ENCODE data around the gene ZC3H12D.
"Not testable (repeated sequence)": the region's sequence is repeated elsewhere in the genome, so short reads cannot be mapped to it uniquely, and the experiment has no call there.

Gene ZC3H12D

GRCh38 chr6:149457316-149457884 is 27.4 kb downstream of the ZC3H12D start:
- no peak for DNase-seq

DNA sequence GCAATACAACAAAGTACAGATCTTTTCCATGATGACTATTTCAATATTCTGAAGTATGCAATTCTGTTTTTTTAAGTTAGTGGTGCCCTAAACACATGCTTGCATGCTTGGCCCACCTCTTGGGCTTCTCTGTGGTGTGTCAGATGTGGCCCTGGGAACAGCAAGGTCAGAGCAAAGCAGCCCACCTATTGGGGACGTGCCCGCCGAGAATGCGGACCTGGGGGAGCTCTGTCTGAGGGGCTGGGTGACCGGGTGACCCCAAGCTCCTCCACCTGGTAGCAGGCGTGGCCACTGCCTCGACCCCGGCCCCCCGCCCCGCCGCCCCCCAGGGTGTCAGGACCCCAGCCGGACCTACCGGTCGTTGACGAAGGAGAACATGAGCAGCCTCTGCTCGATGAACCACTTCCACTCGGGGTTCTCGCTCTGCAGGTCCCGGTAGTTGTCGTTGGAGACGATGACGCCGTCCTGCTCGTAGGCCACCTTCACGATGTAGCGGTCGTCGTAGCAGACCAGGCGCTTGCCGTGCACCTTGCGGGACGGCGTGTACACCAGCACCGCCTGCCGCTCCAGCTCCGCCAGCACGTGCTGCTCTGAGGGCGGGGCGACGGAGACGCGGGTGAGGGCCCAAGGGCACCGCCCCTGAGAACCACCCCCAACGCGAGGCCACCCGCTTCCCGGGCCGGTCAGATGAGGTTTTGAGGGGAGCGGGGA is 28.3 kb downstream of the ZC3H12D start:
- DNase-seq, result no peak

DNA sequence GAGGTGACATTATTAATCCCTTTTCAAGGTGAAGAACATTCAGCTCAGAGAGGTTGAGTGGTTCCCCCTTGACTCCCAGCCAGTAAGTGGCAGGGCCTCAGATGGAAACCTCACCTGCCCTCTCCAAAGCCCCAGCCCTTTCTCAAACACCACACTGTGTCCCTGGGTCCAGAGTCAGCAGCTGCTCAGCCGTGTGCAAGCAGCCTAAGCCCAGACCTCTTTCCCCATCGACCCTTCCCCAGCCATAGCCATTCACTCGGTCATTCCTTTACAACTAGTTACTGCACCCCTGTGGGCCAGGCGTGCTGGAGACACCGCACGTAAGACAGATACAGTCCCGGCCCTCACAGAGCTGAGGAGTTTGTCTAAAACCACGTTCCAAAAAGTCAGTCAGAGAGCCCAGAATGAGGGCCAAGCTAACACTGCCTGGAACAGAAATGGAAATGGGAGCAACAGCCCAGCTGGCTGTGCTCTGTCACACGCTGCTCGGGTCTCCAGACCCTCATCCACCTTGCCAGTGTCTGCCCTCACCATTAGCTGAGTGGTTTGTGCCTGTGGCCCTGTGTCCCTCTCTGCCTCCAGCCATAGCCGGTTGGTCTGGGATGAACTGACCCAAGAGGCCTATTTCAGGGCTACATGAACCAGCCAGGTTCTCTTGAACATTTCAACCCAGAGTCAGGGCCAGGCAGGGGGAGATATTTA is 29.6 kb downstream of the ZC3H12D start:
- no peak for DNase-seq

- DNase-seq, result no peak
These were observed 30.4 kb downstream of the ZC3H12D start for GRCh38 chr6:149454346-149454848.

DNA sequence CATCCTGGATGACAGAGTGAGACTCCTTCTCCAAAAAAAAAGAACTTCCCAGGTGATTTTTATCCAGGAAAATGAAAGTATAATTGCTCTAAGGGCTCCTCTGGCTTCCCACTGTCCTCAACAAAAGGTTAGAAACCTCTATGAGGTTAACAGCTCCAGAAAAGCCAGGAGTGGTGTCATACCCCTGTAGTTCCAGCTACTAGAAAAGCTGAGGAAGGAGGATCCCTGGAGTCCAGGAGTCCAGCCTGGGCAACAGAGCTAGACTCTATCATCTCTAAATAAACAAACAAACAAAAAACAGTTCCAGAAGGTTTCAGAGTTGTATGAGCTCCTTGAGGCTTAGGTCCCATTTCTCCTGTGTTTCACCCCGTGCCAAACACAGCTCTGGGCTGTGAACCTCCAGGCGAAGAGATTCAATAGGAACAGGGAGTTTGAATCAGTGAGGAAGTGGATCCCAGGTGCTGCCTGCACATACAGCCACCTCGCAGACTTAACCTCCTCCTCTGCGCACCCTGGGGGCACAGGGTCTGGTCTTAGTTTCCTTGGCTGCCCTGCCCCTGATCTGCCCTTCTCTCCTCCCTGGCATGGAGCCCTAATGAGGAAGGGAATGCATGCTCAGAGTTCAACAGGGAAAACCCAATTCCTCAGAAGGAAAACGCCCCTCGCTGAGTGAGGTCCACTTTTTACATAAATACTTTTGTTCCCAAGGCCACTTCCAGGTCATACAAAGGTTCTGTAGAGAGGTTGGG is 31.0 kb downstream of the ZC3H12D start:
- no peak for DNase-seq

DNA sequence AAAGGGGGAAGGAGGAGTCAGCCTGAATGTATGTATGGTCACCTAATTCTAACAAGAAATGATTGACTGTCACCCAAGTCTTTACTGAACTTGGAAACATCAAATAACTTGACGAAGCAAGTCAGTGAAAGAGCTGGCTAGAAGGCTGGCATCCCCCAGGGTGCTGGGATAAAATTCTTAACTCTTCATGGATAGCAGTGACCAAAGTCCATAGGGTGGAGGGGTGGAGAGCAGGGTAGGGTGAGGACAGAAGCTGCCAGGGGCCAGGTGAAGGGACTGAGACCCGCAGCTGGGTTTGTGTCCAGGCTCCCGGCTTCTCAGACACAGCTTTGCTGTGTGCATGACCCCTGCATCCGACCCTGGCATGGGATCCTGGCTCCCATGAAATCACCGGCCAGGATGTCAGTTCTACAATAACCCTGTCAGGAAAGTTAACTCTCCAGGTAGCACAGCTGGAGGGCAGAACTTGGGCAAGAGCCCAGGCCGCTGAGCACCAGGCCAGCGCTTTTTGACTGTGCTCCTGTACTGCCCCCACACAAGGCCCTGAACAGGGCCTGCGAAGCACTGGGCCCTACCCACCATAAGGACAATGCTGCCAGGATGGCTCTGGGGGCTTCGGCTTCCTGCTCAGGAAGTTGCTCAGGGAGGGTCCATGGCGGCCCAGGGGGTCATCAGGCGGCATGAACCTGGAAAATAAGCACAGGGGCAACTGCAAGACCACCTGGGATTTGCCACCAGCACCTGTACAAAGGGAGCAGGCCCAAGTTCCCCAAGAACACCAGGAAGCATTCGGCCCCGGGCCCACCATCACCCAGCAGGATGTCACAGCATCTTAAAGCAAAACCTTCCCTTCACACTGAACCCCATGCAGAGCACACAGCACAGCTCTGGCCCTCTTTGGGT is 32.5 kb downstream of the ZC3H12D start:
- no peak for DNase-seq

GRCh38 chr6:149451376-149452036 is 33.3 kb downstream of the ZC3H12D start:
- DNase-seq, result no peak

GRCh38 chr6:149450679-149451375 is 34.0 kb downstream of the ZC3H12D start:
- DNase-seq, result no peak

- DNase-seq, result no peak
These were observed 34.8 kb downstream of the ZC3H12D start for GRCh38 chr6:149449831-149450678.

GRCh38 chr6:149448821-149449453 is 35.9 kb downstream of the ZC3H12D start:
- DNase-seq, result no peak

GRCh38 chr6:149446791-149447376 is 37.9 kb downstream of the ZC3H12D start:
- DNase-seq, result no peak

GRCh38 chr6:149445573-149445972 is 39.2 kb downstream of the ZC3H12D start:
- DNase-seq, result no peak

DNA sequence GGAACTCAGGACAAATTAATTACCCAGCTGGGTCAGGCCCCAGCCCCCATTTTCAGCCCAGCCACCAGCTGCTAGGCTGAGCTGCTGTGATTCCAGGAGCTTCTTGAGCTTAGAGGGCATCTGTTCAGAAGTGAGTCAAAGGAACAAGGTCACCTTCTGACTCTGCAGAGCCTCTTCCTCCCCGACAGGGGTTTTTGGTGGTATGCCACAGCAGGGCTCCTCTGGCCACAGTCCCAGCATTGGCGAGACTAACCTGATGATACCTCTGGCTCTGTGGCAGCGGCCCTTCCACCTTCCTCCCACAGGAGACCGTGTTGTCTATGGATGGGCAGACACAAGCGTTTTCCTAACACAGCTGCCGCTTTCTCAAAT is 39.7 kb downstream of the ZC3H12D start:
- DNase-seq, result no peak

DNA sequence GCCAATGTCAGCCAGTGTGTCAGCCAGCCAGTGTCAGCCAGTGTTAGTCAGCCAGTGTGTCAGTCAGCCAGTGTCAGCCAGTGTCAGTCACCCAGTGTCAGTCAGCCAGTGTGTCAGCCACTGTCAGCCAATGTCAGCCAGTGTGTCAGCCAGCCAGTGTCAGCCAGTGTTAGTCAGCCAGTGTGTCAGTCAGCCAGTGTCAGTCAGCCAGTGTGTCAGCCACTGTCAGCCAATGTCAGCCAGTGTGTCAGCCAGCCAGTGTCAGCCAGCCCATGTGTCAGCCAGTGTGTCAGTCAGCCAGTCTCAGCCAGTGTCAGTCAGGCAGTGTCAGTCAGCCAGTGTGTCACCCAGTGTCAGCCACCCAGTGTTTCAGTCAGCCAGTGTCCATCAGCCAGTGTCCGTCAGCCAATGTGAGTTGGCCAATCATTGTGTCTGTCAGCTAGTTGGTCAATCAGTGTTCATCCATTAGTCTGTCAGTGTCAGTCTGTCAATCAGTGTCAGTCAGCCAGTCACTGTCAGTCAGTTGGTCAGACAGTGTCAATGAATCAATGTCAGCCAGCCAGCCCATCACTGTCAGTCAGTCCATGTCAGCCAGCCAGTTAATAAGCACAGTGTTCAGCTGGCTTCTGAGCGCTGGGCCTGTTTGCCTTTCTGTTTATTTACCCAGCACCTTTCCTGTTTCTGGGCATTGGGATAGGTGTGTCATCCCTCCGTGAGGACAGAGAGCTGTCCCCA is 40.3 kb downstream of the ZC3H12D start:
- not testable (repeated sequence) for DNase-seq

DNA sequence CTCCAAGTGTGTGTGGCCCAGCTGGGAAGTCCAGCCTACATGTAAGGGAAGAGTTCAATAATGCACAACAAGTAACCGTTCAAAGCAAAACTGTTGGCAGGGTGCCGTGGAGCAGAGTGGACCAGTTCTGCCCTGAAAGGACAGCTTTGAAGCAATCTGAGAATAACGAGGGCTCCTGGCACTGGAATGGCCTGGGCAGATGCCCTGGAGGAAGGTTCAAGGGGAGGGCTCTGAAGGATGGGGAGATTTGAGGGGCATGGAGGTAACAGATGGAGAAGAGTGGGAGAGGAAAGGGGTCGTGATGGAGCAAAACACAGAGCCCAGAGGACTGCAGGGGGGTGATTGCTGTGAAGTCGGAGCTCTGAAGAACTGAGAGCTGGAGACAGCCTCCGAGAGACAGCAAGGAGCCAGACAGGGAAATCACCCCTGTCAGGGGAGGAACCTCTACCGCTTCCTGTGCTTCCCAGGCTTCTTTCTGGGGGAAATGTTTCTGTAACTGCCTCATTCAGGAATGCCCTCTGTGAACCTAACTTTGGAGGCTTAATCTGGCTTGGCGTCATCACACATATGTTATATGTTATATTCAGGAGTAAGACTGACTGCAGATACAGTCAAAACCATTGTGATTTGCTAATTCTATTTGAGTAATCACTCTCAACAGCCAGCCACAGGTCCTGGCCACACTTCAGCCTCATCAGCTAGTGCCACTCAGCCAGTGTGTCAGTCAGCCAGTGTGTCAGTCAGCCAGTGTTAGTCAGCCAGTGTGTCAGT is 41.2 kb downstream of the ZC3H12D start:
- no peak for DNase-seq

DNA sequence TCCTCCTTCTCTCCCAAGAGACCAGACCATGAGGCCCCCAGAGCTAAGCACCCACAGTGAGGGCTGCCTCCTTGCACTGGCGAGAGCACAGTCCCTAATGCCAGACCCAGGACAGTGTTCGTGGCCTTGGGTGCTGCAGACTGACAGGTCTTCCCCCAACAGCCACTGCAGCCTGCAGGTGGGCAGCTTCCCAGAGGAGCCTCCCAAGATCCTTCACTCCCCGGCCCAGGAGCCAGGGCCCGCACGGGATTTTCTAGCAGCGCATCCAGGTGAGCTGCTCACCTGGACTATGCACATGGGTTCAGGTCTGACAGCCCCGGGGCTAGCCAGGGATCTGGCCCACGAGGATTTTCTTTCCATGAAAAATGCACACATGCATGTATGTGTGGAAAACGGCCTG is 43.1 kb downstream of the ZC3H12D start:
- DNase-seq, result no peak

All from activated naive CD4-positive, alpha-beta T cell (primary cell).